Adrenal gland (tissue), 5 donors: ENCODE results near the gene HIRA.

Experiments used
- POLR2A ChIP-seq, 2 donors: fragments of 450-650 bp; IDR thresholded peaks; one replicate each; pipeline ENCODE4 v1.6.1; 2017; ENCODE audit warnings: antibody characterized with exemption in 2 of 2, mild to moderate bottlenecking in 2 of 2, moderate library complexity in 1 of 2
- TF ChIP-seq, protein P1 (sequence below), 6 experiments: fragments of 450-650 bp in 4 of 6; fragments of 200-600 bp in 2 of 6; sonication (generic) in 1 of 6; IDR thresholded peaks; 1 replicate in 5 of 6; 2 replicates in 1 of 6; pipeline versions ENCODE4 v1.5.1 to v1.8.0; 2016 to 2021; ENCODE audit warnings: antibody characterized with exemption in 6 of 6, mild to moderate bottlenecking in 2 of 6, moderate library complexity in 1 of 6
- donor health status: DM: no; HTN: no; CAD: no.

DNA sequence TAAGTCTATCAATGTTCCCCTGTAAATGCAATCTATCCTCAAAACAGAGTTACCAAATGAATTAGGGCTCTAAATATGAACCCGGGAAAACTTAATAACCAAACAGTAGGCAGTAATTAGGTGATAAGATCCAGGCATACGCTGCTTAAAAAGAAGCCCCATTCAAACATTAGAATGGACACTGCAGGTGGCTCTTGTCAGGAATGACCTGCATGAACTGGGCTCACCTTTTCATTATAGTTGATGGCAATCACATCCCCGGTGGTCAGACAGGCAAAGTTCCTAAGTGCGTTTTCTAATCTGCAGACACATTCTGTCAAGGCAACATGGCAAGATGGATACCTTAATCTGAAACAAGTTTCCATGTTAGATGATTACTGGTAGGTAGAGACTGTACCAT is 33.4 kb upstream of the HIRA start:
- TF ChIP-seq POLR2A (IDR thresholded peaks at IDR 0.05): no peak
- TF ChIP-seq, protein P1, sequence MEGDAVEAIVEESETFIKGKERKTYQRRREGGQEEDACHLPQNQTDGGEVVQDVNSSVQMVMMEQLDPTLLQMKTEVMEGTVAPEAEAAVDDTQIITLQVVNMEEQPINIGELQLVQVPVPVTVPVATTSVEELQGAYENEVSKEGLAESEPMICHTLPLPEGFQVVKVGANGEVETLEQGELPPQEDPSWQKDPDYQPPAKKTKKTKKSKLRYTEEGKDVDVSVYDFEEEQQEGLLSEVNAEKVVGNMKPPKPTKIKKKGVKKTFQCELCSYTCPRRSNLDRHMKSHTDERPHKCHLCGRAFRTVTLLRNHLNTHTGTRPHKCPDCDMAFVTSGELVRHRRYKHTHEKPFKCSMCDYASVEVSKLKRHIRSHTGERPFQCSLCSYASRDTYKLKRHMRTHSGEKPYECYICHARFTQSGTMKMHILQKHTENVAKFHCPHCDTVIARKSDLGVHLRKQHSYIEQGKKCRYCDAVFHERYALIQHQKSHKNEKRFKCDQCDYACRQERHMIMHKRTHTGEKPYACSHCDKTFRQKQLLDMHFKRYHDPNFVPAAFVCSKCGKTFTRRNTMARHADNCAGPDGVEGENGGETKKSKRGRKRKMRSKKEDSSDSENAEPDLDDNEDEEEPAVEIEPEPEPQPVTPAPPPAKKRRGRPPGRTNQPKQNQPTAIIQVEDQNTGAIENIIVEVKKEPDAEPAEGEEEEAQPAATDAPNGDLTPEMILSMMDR (IDR thresholded peaks at IDR 0.05): no peak
